Panc1 (cell line): ENCODE measurements around the gene SPOCK1. TPM values are rescaled to one million over a fixed set of nuclear protein-coding genes. Genes with fewer than 3 reads are reported as not detected.

Experiments used
- ATAC-seq: fragments of 200-7000 bp; cut with Tn5 transposase; 2 replicates; pipeline ENCODE4 v1.9.1; 2020; ENCODE audit warnings: mild to moderate bottlenecking, moderate library complexity
- BruUV-seq: library from RNA; stranded (reverse); fragments of 400-500 nt; replicated peaks from 2 replicates; lab custom pipeline; 2021; lab: Mats Ljungman, UMichigan
- CTCF ChIA-PET: fragments of 300-600 bp; sonication (Branson Sonifier 250); formaldehyde crosslinking; loops from one replicate; lab custom pipeline; 2022; ENCODE audit warnings: antibody characterized with exemption; lab: Charles Lee
- POLR2A ChIA-PET: fragments of 300-600 bp; sonication (Branson Sonifier 250); formaldehyde crosslinking; loops from one replicate; lab custom pipeline; 2022; ENCODE audit warnings: antibody characterized with exemption; lab: Charles Lee
- DNase-seq: peaks from one replicate; pipeline ENCODE4 v3.0.0-alpha.2; 2010; ENCODE audit warnings: low read depth, low spot score
- H3K27ac ChIP-seq: 2 replicates; pipeline ENCODE4 v1.5.1; 2011; ENCODE audit warnings: mild to moderate bottlenecking, low read length, inconsistent platforms
- H3K27me3 ChIP-seq: fragments of 200-500 bp; sonication (Bioruptor generic); 2 replicates; pipeline ENCODE4 v1.6.0; 2014; ENCODE audit warnings: low read length, inconsistent platforms; ENCODE audit not compliant: control insufficient read depth, insufficient read depth
- H3K36me3 ChIP-seq: fragments of 200-500 bp; sonication (Bioruptor generic); 2 replicates; pipeline ENCODE4 v1.5.1; 2014; ENCODE audit warnings: inconsistent platforms, mild to moderate bottlenecking, low read length, moderate library complexity; ENCODE audit not compliant: control insufficient read depth, insufficient read depth
- H3K4me1 ChIP-seq: 2 replicates; pipeline ENCODE4 v1.5.1; 2011; ENCODE audit warnings: inconsistent platforms, mild to moderate bottlenecking, low read length, moderate library complexity; ENCODE audit not compliant: control insufficient read depth, insufficient read depth
- H3K4me3 ChIP-seq, 2 experiments: 2 replicates each; pipeline ENCODE4 v1.5.1; 2011 to 2012; ENCODE audit warnings: low read depth in 2 of 2, low read length in 2 of 2, mild to moderate bottlenecking in 2 of 2, inconsistent platforms in 1 of 2, moderate library complexity in 1 of 2
- H3K9me3 ChIP-seq: fragments of 200-500 bp; sonication (Bioruptor generic); 2 replicates; pipeline ENCODE4 v1.5.1; 2014; ENCODE audit warnings: low read depth, mild to moderate bottlenecking, inconsistent platforms, low read length, moderate library complexity; ENCODE audit not compliant: control insufficient read depth, insufficient read depth
- POLR2AphosphoS5 ChIP-seq: IDR thresholded peaks from 2 replicates; pipeline ENCODE4 v1.6.1; 2012; ENCODE audit warnings: mild to moderate bottlenecking, low read depth, low read length, moderate library complexity
- SIN3A ChIP-seq: IDR thresholded peaks from 2 replicates; pipeline ENCODE4 v1.6.1; 2012; ENCODE audit warnings: low read depth, mild to moderate bottlenecking, low read length, moderate library complexity, borderline replicate concordance; ENCODE audit not compliant: insufficient read depth
- TCF7L2 ChIP-seq: IDR thresholded peaks from 2 replicates; pipeline ENCODE4 v1.6.1; 2011; ENCODE audit warnings: mild to moderate bottlenecking, low read depth, low read length, inconsistent platforms
- in situ Hi-C: cut with HindIII; loops from 2 replicates; pipeline ENCODE4 v1.10.0; 2016; ENCODE audit warnings: low sequenced_read_pairs, low pct_unique_long_range_greater_than_20kb
- intact Hi-C: fragments of 100-400 bp; cut with micrococcal nuclease; formaldehyde crosslinking; loops from one replicate; pipeline ENCODE4 v1.10.0; 2022; ENCODE audit not compliant: unreplicated experiment
- total RNA-seq: library from RNA; stranded (reverse); gene quantifications from one replicate; pipeline ENCODE4 v1.2.1, GENCODE V29; 2021; ENCODE audit not compliant: unreplicated experiment
- TF ChIP-seq, protein P1 (sequence below), 2 experiments: IDR thresholded peaks; 2 replicates each; pipeline ENCODE4 v1.6.1; 2011 to 2012; ENCODE audit warnings: low read depth in 2 of 2, control low read depth in 1 of 2, low read length in 1 of 2, mild to moderate bottlenecking in 1 of 2, moderate library complexity in 1 of 2; ENCODE audit not compliant: insufficient read depth in 1 of 2
- TF ChIP-seq, protein P2 (sequence below): fragments of 450-650 bp; IDR thresholded peaks from 2 replicates; pipeline ENCODE4 v1.5.1; 2017; ENCODE audit warnings: mild to moderate bottlenecking

Gene SPOCK1
- total RNA-seq, 1 experiment from 2014 or later, result 15.6 TPM

- Histone ChIP-seq H3K4me1 (no peaks in the 10 kb centered on the region), H3K36me3 (no peaks in the 10 kb centered on the region), H3K27me3 (no peaks in the 10 kb centered on the region), H3K9me3 (no peaks in the 10 kb centered on the region), H3K4me3 (no peak overlapping the region), H3K27ac (no peak overlapping the region)
- TF ChIP-seq SIN3A (no peak), TCF7L2 (no peak), POLR2AphosphoS5 (no peak)
- TF ChIP-seq, protein P1, sequence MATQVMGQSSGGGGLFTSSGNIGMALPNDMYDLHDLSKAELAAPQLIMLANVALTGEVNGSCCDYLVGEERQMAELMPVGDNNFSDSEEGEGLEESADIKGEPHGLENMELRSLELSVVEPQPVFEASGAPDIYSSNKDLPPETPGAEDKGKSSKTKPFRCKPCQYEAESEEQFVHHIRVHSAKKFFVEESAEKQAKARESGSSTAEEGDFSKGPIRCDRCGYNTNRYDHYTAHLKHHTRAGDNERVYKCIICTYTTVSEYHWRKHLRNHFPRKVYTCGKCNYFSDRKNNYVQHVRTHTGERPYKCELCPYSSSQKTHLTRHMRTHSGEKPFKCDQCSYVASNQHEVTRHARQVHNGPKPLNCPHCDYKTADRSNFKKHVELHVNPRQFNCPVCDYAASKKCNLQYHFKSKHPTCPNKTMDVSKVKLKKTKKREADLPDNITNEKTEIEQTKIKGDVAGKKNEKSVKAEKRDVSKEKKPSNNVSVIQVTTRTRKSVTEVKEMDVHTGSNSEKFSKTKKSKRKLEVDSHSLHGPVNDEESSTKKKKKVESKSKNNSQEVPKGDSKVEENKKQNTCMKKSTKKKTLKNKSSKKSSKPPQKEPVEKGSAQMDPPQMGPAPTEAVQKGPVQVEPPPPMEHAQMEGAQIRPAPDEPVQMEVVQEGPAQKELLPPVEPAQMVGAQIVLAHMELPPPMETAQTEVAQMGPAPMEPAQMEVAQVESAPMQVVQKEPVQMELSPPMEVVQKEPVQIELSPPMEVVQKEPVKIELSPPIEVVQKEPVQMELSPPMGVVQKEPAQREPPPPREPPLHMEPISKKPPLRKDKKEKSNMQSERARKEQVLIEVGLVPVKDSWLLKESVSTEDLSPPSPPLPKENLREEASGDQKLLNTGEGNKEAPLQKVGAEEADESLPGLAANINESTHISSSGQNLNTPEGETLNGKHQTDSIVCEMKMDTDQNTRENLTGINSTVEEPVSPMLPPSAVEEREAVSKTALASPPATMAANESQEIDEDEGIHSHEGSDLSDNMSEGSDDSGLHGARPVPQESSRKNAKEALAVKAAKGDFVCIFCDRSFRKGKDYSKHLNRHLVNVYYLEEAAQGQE (IDR thresholded peaks at IDR 0.05; ENCODE audit: insufficient read depth in 1 of 2, low read depth in 2 of 2, low read length in 1 of 2), result no peak
- TF ChIP-seq, protein P2, sequence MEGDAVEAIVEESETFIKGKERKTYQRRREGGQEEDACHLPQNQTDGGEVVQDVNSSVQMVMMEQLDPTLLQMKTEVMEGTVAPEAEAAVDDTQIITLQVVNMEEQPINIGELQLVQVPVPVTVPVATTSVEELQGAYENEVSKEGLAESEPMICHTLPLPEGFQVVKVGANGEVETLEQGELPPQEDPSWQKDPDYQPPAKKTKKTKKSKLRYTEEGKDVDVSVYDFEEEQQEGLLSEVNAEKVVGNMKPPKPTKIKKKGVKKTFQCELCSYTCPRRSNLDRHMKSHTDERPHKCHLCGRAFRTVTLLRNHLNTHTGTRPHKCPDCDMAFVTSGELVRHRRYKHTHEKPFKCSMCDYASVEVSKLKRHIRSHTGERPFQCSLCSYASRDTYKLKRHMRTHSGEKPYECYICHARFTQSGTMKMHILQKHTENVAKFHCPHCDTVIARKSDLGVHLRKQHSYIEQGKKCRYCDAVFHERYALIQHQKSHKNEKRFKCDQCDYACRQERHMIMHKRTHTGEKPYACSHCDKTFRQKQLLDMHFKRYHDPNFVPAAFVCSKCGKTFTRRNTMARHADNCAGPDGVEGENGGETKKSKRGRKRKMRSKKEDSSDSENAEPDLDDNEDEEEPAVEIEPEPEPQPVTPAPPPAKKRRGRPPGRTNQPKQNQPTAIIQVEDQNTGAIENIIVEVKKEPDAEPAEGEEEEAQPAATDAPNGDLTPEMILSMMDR, result no peak
- POLR2A ChIA-PET, result no interaction called here
- no TSS peak for BruUV-seq
- no peak for DNase-seq
- no peak for ATAC-seq
- intact Hi-C loops (no loop called here), in situ Hi-C loops (no loop called here)
- CTCF ChIA-PET, result no interaction called here
These were observed 130.5 kb downstream of the SPOCK1 start for GRCh38 chr5:137368651-137369050.

DNA sequence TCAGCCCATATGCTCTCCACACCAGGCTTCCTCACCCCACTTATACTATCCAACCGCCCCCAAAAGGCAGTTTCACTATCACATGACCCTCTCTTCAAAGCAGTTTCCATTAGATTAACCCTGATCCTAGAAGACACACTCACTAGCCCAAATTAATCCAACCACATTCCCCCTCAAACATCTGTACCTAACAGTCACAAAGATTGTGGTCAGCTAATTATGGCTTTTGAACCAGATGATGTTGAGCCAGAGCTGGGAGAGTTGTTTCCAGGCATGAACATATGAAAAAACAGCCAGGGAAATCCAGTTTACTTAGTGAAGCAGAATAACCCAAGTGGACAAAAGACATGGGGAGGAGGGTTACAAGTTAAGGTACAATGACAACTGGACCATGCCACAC, 131.2 kb downstream of the SPOCK1 start:
- no peaks in the 10 kb centered on the region for H3K27me3 ChIP-seq

More for the DNA sequence above, 131.2 kb downstream of the SPOCK1 start:
- Histone ChIP-seq H3K27ac (no peak overlapping the region), H3K9me3 (no peaks in the 10 kb centered on the region), H3K36me3 (no peaks in the 10 kb centered on the region), H3K4me1 (no peaks in the 10 kb centered on the region), H3K4me3 (no peak overlapping the region)
- in situ Hi-C loops (no loop called here), intact Hi-C loops (no loop called here)
- DNase-seq (no peak), ATAC-seq (no peak)
- TF ChIP-seq, protein P1 (IDR thresholded peaks at IDR 0.05; ENCODE audit: insufficient read depth in 1 of 2, low read depth in 2 of 2, low read length in 1 of 2), result no peak
- CTCF ChIA-PET, result no interaction called here
- POLR2A ChIA-PET, result no interaction called here
- no TSS peak for BruUV-seq
